Activated CD4-positive, alpha-beta T cell treated with anti-CD3 and anti-CD28 coated beads, Interleukin-2, amount 10 ng/mL, durations not matched to agents 24 days and 14 days (primary cell): ENCODE results near the gene NWD2. TPM values are rescaled to one million over a fixed set of nuclear protein-coding genes. Genes with fewer than 3 reads are reported as not detected.
"Not testable (repeated sequence)": the region's sequence is repeated elsewhere in the genome, so short reads cannot be mapped to it uniquely, and the experiment has no call there.

Source experiments
- DNase-seq: peaks from one replicate; pipeline ENCODE4 v3.0.0; 2022
- H3K27ac Mint-ChIP-seq: one replicate; pipeline ENCODE4 v1.8.0; 2022; ENCODE audit warnings: mild to moderate bottlenecking, mixed read lengths
- H3K27me3 Mint-ChIP-seq: one replicate; pipeline ENCODE4 v1.8.0; 2022; ENCODE audit warnings: mixed read lengths
- H3K36me3 Mint-ChIP-seq: one replicate; pipeline ENCODE4 v1.8.0; 2022; ENCODE audit warnings: low read depth, mild to moderate bottlenecking, mixed read lengths
- H3K4me1 Mint-ChIP-seq: one replicate; pipeline ENCODE4 v1.8.0; 2021; ENCODE audit warnings: mixed read lengths
- H3K4me3 Mint-ChIP-seq: one replicate; pipeline ENCODE4 v1.8.0; 2022; ENCODE audit warnings: mild to moderate bottlenecking, moderate library complexity, mixed read lengths
- H3K9me3 Mint-ChIP-seq: one replicate; pipeline ENCODE4 v1.8.0; 2021; ENCODE audit warnings: mixed read lengths
- intact Hi-C: fragments of 100-400 bp; cut with micrococcal nuclease; formaldehyde crosslinking; loops from one replicate; pipeline ENCODE4 v1.15.1; 2023
- total RNA-seq: library from RNA; stranded (reverse); gene quantifications from 2 replicates; pipeline ENCODE4 v1.2.3, GENCODE V29; 2022

Gene NWD2
- total RNA-seq, 1 donor from 2014 or later = not detected

- H3K4me1 Mint-ChIP-seq = no peaks in the 10 kb centered on the region
- H3K4me3 Mint-ChIP-seq = no peak overlapping the region
- peaks cover 16% of the 10 kb centered on the region for H3K27me3 Mint-ChIP-seq
- no peak for DNase-seq
- H3K9me3 Mint-ChIP-seq = peaks cover 10% of the 10 kb centered on the region
- H3K27ac Mint-ChIP-seq = no peak overlapping the region
- intact Hi-C loops = no loop called here
- no peaks in the 10 kb centered on the region for H3K36me3 Mint-ChIP-seq
Measured at GRCh38 chr4:37480509-37480908, 236.0 kb downstream of the NWD2 start.

DNA sequence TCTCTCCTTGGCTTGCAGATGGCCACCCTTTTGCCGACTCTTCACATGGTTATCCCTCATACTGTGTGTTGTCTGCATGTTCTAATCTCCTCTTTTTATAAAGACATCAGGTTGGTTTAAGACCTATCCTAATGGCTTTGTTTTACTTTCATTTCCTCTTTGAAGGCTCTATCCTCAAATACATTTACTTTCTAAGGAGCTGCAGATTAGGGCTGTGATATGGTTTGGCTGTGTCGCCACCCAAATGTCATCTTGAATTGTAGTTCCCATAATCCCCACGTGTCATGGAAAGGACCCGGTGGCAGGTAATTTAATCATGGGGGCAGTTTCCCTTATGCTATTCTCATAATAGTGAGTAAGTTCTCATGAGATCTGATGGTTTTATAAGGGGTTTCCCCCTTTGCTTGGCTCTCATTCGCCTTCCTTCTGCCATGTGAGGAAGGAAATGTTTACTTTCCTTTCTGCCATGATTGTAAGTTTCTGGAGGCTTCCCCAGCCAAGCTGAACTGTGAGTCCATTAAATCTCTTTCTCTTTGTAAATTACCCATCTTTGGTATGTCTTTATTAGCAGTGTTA lies 237.1 kb downstream of the NWD2 start:
- H3K27ac Mint-ChIP-seq = no peak overlapping the region
- intact Hi-C loops = no loop called here
- H3K4me3 Mint-ChIP-seq = no peak overlapping the region
- H3K27me3 Mint-ChIP-seq = peaks cover 10% of the 10 kb centered on the region
- no peak for DNase-seq
- H3K4me1 Mint-ChIP-seq = no peaks in the 10 kb centered on the region
- H3K9me3 Mint-ChIP-seq = peaks cover 10% of the 10 kb centered on the region
- no peaks in the 10 kb centered on the region for H3K36me3 Mint-ChIP-seq

- H3K4me1 Mint-ChIP-seq = no peaks in the 10 kb centered on the region
- H3K9me3 Mint-ChIP-seq = peaks cover 10% of the 10 kb centered on the region
- H3K27me3 Mint-ChIP-seq = peaks cover 8% of the 10 kb centered on the region
- no peaks in the 10 kb centered on the region for H3K36me3 Mint-ChIP-seq
- no peak for DNase-seq
- no peak overlapping the region for H3K27ac Mint-ChIP-seq
- intact Hi-C loops = no loop called here
- H3K4me3 Mint-ChIP-seq = no peak overlapping the region
Measured at GRCh38 chr4:37482236-37482913, 237.8 kb downstream of the NWD2 start.

GRCh38 chr4:37483610-37484009 lies 239.1 kb downstream of the NWD2 start:
- Mint-ChIP-seq H3K27ac (no peak overlapping the region), H3K36me3 (no peaks in the 10 kb centered on the region), H3K27me3 (peaks cover 9% of the 10 kb centered on the region), H3K9me3 (peaks cover 10% of the 10 kb centered on the region), H3K4me3 (no peak overlapping the region), H3K4me1 (no peaks in the 10 kb centered on the region)
- intact Hi-C loops = no loop called here
- no peak for DNase-seq

GRCh38 chr4:37486166-37486565 lies 241.6 kb downstream of the NWD2 start:
- Mint-ChIP-seq H3K27ac (no peak overlapping the region), H3K4me3 (no peak overlapping the region), H3K4me1 (no peaks in the 10 kb centered on the region), H3K27me3 (peaks cover 8% of the 10 kb centered on the region), H3K9me3 (peaks cover 6% of the 10 kb centered on the region), H3K36me3 (no peaks in the 10 kb centered on the region)
- no peak for DNase-seq
- intact Hi-C loops = no loop called here

DNA sequence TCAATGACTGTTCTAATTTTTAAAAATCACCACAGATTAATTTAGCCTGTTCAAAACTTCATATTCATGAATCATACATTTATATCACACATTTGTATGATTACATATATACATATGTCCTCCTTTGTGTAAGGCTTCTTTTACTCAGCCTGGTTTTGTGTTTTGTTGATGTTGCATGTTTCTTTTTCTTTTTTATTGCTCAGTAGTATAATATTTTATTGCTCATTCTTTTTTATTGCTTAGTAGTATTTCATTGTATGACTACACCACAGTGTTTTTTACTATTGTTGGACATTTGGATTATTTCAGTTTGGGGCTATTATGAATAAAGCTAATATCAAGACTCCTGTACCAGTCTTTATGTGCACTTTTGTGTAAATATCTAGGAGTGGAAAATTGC lies 243.1 kb downstream of the NWD2 start:
- H3K4me3 Mint-ChIP-seq = no peak overlapping the region
- H3K4me1 Mint-ChIP-seq = no peaks in the 10 kb centered on the region
- peaks cover 8% of the 10 kb centered on the region for H3K27me3 Mint-ChIP-seq
- intact Hi-C loops = no loop called here
- H3K9me3 Mint-ChIP-seq = no peaks in the 10 kb centered on the region
- DNase-seq = no peak
- no peak overlapping the region for H3K27ac Mint-ChIP-seq
- no peaks in the 10 kb centered on the region for H3K36me3 Mint-ChIP-seq

GRCh38 chr4:37489697-37490096 lies 245.2 kb downstream of the NWD2 start:
- no peaks in the 10 kb centered on the region for H3K4me1 Mint-ChIP-seq
- no peaks in the 10 kb centered on the region for H3K9me3 Mint-ChIP-seq
- no peak overlapping the region for H3K4me3 Mint-ChIP-seq
- H3K27ac Mint-ChIP-seq = no peak overlapping the region
- peaks cover 8% of the 10 kb centered on the region for H3K27me3 Mint-ChIP-seq
- H3K36me3 Mint-ChIP-seq = no peaks in the 10 kb centered on the region
- intact Hi-C loops = no loop called here
- DNase-seq = no peak

GRCh38 chr4:37490391-37491347 lies 246.1 kb downstream of the NWD2 start:
- Mint-ChIP-seq H3K27ac (no peak overlapping the region), H3K4me3 (no peak overlapping the region), H3K9me3 (peaks cover 6% of the 10 kb centered on the region), H3K4me1 (no peaks in the 10 kb centered on the region), H3K27me3 (peaks cover 8% of the 10 kb centered on the region), H3K36me3 (no peaks in the 10 kb centered on the region)
- intact Hi-C loops = no loop called here
- no peak for DNase-seq

GRCh38 chr4:37495353-37495752 lies 250.8 kb downstream of the NWD2 start:
- H3K27me3 Mint-ChIP-seq, H3K4me1 Mint-ChIP-seq, intact Hi-C loops, H3K4me3 Mint-ChIP-seq, DNase-seq, H3K27ac Mint-ChIP-seq, H3K36me3 Mint-ChIP-seq: not testable (repeated sequence)
- H3K9me3 Mint-ChIP-seq = peaks cover 22% of the 10 kb centered on the region
